HG02571 (cell line): ENCODE data around the gene CCDC27.

Source experiments
- ATAC-seq: cut with Tn5 transposase; IDR thresholded peaks from one replicate; pipeline ENCODE4 v1.9.1; 2021; ENCODE audit warnings: mild to moderate bottlenecking, moderate library complexity; ENCODE audit not compliant: unreplicated experiment

The CCDC27 gene

GRCh38 chr1:3750741-3751140 is 1.5 kb upstream of the CCDC27 start:
- no peak for ATAC-seq

- no peak for ATAC-seq
Measured at GRCh38 chr1:3753656-3754454, 1.6 kb downstream of the CCDC27 start.

GRCh38 chr1:3756394-3756793 is 4.1 kb downstream of the CCDC27 start:
- no peak for ATAC-seq

- no peak for ATAC-seq
Measured at GRCh38 chr1:3759164-3759563, 6.9 kb downstream of the CCDC27 start.

- ATAC-seq = no peak
Measured at GRCh38 chr1:3759796-3760195, 7.5 kb downstream of the CCDC27 start.

- no peak for ATAC-seq
Measured at GRCh38 chr1:3761296-3762010, 9.2 kb downstream of the CCDC27 start.

GRCh38 chr1:3762151-3762872 is 10.1 kb downstream of the CCDC27 start:
- ATAC-seq = no peak

GRCh38 chr1:3762873-3763228 is 10.6 kb downstream of the CCDC27 start:
- ATAC-seq = no peak

GRCh38 chr1:3763351-3764125 is 11.3 kb downstream of the CCDC27 start:
- no peak for ATAC-seq

- no peak for ATAC-seq
Measured at GRCh38 chr1:3767328-3767925, 15.2 kb downstream of the CCDC27 start.

GRCh38 chr1:3768811-3769390 is 16.7 kb downstream of the CCDC27 start:
- ATAC-seq = no peak

- ATAC-seq = no peak
Measured at GRCh38 chr1:3770047-3770765, 18.0 kb downstream of the CCDC27 start.

GRCh38 chr1:3771108-3772026 is 19.1 kb downstream of the CCDC27 start:
- no peak for ATAC-seq

GRCh38 chr1:3772027-3772714 is 19.9 kb downstream of the CCDC27 start:
- ATAC-seq = peak; percentile 48

GRCh38 chr1:3772715-3773571 is 20.7 kb downstream of the CCDC27 start, which contains the start of gene SMIM1:
TSS of gene SMIM1 (plus strand) at chr1:3772749. CDS start at chr1:3775374, 2,625 bp downstream.
- ATAC-seq = peak; percentile 13

- ATAC-seq = no peak
Measured at GRCh38 chr1:3773572-3774275, 21.5 kb downstream of the CCDC27 start.
